Right lobe of liver (tissue), 4 donors: ENCODE data around the gene IL17D.

ENCODE experiments used
- POLR2A ChIP-seq: fragments of 450-650 bp; IDR thresholded peaks from one replicate; pipeline ENCODE4 v1.6.1; 2017; ENCODE audit warnings: antibody characterized with exemption, mild to moderate bottlenecking
- TF ChIP-seq, protein P1 (sequence below), 4 donors: fragments of 200-600 bp in 3 of 4; fragments of 450-650 bp in 1 of 4; IDR thresholded peaks; one replicate each; pipeline versions ENCODE4 v1.5.1 to v1.8.0; 2016 to 2022; ENCODE audit warnings: antibody characterized with exemption in 4 of 4, mild to moderate bottlenecking in 2 of 4
- donor health status: DM: no; HTN: no; CAD: no.
- donor health status: DM: no; HTN: no; CAD: no.
- donor health status: DM: no; HTN: yes; CAD: no.

DNA sequence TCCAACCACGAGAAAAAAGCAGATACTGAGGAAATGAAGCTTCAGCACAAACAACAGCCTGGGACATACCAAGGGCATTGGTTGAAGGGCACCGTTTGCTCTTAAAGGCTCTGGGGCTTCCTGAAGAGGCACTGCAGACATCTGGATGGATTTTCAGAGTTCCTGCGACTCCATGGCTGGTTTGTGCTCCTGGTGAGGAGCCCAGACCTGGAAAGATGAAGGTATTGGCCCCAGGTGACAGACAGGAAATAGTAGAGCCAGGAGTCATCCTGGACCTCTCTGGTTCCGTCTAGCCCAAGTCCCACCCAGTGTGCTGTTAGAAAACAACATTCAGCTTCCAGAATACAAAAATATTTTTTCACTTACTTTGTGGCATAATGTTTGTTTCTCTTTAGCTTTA is 6.3 kb downstream of the IL17D start:
- TF ChIP-seq POLR2A, result no peak
- TF ChIP-seq, protein P1, sequence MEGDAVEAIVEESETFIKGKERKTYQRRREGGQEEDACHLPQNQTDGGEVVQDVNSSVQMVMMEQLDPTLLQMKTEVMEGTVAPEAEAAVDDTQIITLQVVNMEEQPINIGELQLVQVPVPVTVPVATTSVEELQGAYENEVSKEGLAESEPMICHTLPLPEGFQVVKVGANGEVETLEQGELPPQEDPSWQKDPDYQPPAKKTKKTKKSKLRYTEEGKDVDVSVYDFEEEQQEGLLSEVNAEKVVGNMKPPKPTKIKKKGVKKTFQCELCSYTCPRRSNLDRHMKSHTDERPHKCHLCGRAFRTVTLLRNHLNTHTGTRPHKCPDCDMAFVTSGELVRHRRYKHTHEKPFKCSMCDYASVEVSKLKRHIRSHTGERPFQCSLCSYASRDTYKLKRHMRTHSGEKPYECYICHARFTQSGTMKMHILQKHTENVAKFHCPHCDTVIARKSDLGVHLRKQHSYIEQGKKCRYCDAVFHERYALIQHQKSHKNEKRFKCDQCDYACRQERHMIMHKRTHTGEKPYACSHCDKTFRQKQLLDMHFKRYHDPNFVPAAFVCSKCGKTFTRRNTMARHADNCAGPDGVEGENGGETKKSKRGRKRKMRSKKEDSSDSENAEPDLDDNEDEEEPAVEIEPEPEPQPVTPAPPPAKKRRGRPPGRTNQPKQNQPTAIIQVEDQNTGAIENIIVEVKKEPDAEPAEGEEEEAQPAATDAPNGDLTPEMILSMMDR (IDR thresholded peaks at IDR 0.05), result no peak
